ENCODE measurements around the gene ATP6V0E1.

The ATP6V0E1 gene

GRCh38 chr5:173078878-173079277 lies 95.3 kb downstream of the ATP6V0E1 start:
- no peak for DNase-seq (ENCODE audit: low spot score)

Measured in COLO829 (cell line).